Hippocampal formation (tissue), 2 donors: ENCODE measurements around the gene TSPAN8.
"Not testable (repeated sequence)": the region's sequence is repeated elsewhere in the genome, so short reads cannot be mapped to it uniquely, and the experiment has no call there.

Source experiments
- DNase-seq, 2 donors: peaks; one replicate each; lab custom pipeline; 2025; lab: John Stamatoyannopoulos, UW

The TSPAN8 gene

GRCh38 chr12:71157601-71158233, at the start of gene TSPAN8:
TSS of gene TSPAN8 (minus strand) at chr12:71157999. CDS start at chr12:71157678, 321 bp downstream.
- DNase-seq: no peak

GRCh38 chr12:71201136-71201679, 43.4 kb upstream of the TSPAN8 start:
- no peak for DNase-seq

GRCh38 chr12:71200706-71201105, 42.9 kb upstream of the TSPAN8 start:
- DNase-seq: no peak

- DNase-seq: no peak
Measured at GRCh38 chr12:71197460-71197859, 39.7 kb upstream of the TSPAN8 start.

DNA sequence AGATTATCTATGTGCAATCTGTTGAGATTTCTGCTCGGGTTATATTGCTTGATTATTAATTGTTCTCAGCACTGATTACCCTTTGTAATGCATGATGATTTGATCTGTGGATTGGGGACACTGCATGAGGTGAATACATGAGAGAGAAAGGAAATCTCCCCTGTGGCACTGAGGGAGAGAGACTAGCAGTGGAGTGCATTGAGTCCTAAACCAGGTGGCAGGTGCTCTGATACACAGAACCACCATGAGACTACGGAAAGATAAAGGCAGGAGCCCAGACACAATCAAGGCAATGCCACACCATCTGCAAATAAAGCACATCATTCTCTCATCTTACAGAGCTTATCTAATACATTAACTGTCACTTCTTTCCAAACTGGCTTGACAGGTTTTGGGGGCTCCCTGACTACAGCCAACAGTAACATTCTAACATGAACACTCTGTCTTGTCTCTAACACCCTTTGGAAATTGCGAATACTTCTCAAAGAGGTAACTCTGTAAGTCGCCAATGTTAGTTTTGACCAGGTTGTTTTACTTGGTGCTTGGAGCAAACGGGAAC, 37.6 kb upstream of the TSPAN8 start:
- DNase-seq: no peak

- DNase-seq: no peak
Measured at GRCh38 chr12:71194657-71195056, 36.9 kb upstream of the TSPAN8 start.

- no peak for DNase-seq
Measured at GRCh38 chr12:71193041-71193440, 35.2 kb upstream of the TSPAN8 start.

DNA sequence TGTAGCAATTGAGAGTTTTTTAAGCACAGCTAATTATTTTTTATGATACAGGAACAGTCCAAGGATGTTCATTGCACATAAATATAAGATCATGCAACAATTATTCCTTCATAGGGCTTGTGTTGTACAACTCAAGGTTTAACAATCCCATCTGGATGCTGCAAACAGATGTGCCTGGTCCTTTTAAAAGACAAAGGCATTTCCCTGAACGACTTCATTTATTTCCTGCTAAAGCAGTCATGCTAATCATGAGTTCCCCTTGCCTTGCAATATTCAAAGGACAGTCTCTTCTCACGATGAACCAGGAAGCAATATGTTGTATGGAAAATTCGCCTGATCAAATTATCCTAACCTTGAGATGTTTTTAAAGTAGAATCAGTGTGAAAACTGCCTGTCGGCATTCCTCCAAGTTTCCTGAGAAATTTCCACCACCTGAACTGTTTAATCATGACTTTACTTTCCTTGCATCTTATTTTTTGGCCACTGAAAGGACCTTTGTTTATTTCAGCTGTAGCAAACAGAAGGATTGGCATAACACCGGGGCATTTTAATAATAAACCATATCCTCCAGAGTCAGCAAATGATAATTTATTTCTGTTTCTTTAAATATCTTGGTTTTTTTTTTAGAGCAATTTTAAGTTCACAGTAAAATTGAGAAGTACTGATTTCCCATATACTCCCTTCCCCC, 33.9 kb upstream of the TSPAN8 start:
- no peak for DNase-seq

- no peak for DNase-seq
Measured at GRCh38 chr12:71190822-71191221, 33.0 kb upstream of the TSPAN8 start.

DNA sequence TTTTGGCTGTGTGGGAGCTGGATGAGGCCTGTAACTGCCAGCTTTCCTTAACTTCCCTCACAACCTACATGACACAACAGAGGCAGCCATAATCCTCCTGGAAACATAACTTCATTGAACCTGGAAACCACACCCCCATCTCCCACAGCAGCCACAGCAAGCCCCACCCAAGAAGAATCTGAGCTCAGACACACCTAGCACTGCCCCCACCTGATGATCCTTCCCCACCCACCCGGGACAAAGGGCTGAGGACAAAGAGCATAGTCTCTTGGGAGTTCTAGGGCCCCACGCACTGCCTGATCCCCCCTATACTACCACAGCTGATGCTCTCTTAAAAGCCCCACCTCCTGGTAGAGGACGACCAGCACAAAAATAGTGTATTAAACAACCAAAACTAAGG, 29.6 kb upstream of the TSPAN8 start:
- no peak for DNase-seq

- no peak for DNase-seq
Measured at GRCh38 chr12:71186571-71187288, 28.9 kb upstream of the TSPAN8 start.

DNA sequence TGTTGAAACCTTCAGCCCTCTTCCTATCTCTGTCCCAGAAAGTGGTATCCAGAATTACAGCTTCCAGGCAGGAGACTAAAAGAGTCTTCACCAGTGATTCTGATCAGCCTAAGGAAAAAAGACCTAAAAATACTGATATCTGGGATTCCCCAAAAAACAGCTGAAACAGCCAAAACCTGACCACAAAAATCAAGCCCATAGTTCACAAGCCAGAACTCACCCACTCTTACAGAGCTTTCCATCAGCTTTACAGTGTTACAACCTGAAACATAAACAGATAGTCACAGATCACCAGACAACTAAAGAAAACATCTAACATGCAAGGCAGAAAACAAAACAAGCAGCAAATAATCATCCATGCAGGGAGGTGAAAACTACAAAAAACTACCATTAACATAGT, 26.0 kb upstream of the TSPAN8 start:
- DNase-seq: no peak

- no peak for DNase-seq
Measured at GRCh38 chr12:71183018-71183417, 25.2 kb upstream of the TSPAN8 start.

GRCh38 chr12:71178162-71178561, 20.4 kb upstream of the TSPAN8 start:
- no peak for DNase-seq

DNA sequence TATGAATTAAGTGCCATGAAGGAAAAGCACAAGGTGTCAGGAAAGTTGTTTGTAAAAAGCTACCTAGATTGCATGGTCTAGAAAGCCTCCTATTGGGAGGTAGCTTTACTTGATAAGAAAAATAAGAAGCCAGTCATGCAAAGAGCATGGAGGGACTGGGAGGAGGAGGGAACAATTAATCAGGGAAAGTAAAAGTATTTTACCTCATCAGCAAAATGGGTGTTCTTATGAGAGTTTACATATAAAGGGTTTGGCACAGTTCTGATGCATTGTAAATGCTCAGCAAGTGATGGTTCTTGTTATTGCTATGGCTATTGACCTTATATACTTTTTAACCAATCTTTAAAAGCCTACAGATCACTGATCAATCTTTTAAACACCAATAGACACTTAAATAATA, 17.0 kb upstream of the TSPAN8 start:
- DNase-seq: no peak

- DNase-seq: no peak
Measured at GRCh38 chr12:71174146-71174545, 16.3 kb upstream of the TSPAN8 start.

- no peak for DNase-seq
Measured at GRCh38 chr12:71170456-71170855, 12.7 kb upstream of the TSPAN8 start.

DNA sequence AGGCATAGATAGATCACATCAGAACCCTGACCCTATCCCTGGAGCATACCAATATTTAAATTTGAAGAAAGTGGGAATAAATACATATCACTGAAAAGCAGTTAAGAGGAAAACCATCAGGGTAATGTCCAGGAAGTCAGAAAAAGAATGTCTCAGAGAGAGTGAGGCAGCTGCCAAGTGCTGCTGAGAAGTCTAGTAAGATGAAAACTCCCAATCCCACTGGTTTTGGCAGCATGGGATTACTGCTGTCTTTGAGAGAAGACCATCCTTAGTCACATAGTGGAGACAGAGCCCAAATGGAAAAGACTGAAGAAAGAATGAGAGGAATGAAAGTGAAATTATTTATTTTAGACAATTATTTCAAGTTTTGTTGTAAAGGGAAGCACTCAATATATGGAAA, 11.5 kb upstream of the TSPAN8 start:
- DNase-seq: no peak

GRCh38 chr12:71166862-71167496, 9.2 kb upstream of the TSPAN8 start:
- DNase-seq: no peak

GRCh38 chr12:71166280-71166679, 8.5 kb upstream of the TSPAN8 start:
- DNase-seq: no peak

- not testable (repeated sequence) for DNase-seq
Measured at GRCh38 chr12:71165780-71166179, 8.0 kb upstream of the TSPAN8 start.

DNA sequence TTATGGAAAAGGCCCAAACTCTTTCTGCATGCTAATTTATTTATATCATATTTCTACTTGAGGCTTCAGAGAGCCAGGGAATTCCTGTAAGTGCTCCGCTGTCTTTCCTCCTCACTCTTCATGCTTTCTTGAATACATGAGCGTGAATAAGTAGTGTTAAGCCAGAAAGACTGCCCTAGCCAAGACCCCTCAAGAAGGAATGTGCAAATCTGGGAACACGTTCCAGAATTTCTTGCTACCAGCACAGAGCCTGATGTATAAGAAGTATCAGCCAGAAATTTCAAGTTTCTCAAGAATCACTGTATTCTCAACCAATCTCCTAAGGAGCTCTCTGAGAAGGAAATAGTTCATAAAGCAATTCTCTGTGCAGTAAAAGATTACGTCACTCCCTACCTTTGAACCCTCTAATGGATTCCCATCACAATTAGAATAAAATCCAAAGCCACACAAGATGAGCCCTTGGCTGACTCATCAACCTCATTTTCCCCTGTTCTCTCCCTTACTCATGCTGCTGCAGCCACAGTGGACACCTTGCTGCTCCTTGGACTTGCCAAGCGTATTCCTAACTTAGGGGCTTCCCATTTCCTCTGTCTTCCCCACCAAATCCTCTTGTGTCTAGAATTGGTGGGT, 6.9 kb upstream of the TSPAN8 start:
- DNase-seq: no peak
